SH-SY5Y (cell line): ENCODE data around the gene TTC27.

ENCODE experiments used
- GATA2 ChIP-seq: IDR thresholded peaks from 2 replicates; pipeline ENCODE4 v1.6.1; 2011; ENCODE audit warnings: mild to moderate bottlenecking, low read depth, low read length
- GATA3 ChIP-seq: IDR thresholded peaks from 2 replicates; pipeline ENCODE4 v1.6.1; 2011; ENCODE audit warnings: low read depth, mild to moderate bottlenecking, low read length, moderate library complexity

DNA sequence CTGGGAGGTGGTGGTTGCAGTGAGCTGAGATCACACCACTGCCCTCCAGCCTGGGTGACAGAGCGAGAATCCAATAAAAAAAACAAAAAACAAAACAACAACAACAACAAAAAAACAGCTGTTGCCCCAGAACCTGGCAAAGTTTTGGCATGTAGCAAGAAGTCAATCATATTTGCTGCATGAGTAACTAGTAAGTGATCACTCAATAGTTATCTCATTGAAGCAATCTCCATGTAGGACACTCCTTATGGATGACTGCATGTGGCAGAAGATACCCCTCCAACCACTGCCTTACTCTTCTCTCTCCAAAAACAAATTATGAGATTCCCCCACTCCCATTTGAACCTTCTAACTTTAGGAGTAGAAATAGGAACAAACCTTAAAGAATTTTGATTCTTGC, 113.7 kb downstream of the TTC27 start:
- TF ChIP-seq GATA2 (no peak), GATA3 (no peak)
